GM18867 (cell line): Measurements from ENCODE around the gene MAGI2.

Experiments
- ATAC-seq: cut with Tn5 transposase; IDR thresholded peaks from one replicate; pipeline ENCODE4 v1.9.1; 2021; ENCODE audit warnings: mild to moderate bottlenecking, moderate library complexity; ENCODE audit not compliant: unreplicated experiment

The MAGI2 gene

DNA sequence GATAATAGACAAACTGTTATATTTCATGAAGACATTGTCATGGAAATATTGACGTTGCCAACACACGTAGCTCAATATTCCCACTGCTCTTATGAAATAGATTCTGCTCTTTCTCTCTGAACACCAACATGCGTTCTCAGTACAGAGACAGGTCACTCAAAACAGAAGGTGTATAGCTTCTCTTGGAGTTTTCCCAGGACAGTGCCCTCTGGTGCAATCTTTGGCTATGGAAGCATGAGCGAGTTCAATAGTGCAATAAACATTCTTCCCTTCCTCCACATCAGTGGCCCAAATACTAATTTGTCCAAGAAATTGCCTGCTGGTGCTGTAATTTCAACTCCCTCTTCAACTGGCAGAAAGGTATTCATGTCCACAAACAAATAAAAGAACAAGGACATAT, 145.3 kb downstream of the MAGI2 start:
- no peak for ATAC-seq

DNA sequence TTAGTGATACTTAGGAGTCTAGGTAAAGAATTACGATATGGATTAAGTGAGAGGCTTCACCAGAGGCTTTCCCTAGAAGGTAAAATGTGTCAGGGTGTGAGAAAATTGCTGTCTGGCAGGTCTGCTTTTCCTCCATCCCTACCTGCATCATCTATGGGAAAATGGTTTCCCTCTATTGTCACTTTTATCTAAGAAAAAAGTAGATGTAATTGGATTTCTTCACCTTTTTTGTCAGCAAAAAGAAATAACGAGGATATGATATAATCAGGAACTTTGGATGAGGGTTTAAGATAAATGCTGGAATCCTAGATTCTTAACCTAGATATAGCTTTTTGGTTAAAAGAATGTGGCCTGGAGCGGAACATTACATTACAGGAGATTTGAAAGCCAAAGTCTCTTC, 146.1 kb downstream of the MAGI2 start:
- ATAC-seq: no peak

DNA sequence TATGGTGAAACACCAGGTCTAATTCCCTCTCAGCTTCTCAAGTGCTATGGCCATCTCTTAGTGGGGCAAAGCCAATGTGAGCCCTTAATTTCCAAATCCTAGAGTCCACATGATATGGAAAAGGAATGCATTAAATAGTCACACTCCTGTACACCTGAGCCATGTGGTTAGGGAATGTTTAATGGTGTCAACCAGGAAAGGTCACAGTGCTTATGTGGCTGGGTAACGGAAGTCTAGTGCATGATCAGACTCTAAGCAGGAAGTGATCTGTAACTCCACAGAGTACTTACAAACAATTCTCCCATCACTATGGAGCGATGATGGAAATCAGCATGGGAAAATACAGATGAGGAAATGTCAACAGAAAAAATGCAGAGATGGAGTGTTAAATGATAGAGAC, 148.8 kb downstream of the MAGI2 start:
- ATAC-seq: no peak

DNA sequence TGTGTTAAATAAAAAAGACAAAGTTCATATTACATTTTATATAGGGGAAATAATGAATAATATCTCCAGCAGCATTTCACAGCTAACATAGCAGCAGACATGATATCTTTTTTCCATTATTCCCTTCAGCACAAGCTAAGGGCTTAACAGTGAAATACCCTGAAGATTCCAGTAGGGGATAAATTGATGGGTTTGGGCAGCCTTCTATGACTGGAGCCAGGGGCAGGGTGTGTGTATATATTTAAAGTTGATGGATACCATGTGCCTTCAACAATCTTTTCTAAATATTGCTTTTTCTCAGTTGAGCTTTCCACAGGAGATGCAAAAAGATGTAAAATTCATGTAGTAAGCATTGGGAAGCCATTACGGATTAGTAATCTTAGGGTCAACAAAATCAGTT, 151.2 kb downstream of the MAGI2 start:
- no peak for ATAC-seq

DNA sequence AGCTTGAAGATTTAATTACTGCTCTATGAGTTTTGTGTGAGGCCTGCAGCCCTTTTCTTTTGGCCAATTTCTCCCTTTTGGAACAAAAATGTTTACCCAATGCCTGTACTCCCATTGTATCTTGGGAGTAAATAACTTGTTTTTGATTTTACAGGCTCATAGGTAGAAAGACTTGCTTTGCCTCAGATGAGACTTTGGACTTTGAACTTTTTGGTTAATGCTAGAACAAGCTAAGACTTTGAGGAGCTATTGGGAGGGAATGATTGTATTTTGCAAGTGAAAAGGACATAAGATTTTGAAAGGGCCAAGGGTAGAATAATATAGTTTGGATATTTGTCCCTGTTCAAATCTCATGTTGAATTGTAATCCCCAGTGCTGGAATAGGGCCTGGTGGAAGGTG, 152.0 kb downstream of the MAGI2 start:
- no peak for ATAC-seq

DNA sequence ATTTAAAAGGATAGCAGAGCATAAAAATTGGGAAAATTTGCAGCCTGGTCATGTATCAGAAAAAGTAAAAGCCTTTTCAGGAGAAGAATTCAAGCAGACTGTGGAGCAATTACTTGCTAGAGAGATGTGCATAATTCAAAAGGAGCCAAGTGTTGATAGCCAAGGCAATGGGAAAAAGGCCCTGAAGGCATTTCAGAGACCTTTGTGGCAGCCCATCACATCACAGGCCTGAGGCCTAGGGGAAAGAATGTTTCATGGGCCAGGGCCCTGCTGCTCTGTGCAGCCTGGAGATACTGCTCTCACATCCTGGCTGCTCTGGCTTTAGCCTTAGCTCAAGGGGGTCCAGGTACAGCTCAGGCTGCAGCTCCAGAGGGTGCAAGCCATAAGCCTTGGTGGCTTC, 152.9 kb downstream of the MAGI2 start:
- no peak for ATAC-seq

DNA sequence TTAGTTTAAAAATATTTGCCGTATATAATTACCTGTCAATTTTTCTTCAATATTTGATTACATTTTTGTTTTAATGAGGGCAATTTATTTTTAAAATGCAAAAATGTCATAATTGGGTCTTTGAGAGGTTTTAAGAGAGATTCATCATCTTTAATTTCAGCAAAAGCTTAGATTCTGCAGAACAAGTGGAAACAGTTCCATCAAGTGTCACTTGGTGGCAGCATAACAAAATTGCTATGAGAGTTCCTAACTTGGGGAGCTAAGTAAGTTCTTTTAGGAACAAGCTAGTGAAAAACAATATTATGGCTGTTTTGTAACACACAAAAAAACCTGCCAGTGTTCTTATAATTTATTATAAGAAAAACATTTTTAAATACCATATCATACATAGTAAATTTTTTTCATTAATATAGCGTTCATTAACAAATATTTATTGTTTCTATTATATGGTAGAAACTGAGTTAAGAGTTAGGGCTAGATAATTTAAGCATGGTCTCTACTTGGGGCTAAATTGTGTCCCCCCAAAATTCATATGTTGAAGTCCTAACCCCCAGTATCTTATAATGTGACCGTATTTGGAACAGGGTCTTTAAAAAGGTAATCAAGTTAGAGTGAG, 155.2 kb downstream of the MAGI2 start:
- ATAC-seq: no peak

DNA sequence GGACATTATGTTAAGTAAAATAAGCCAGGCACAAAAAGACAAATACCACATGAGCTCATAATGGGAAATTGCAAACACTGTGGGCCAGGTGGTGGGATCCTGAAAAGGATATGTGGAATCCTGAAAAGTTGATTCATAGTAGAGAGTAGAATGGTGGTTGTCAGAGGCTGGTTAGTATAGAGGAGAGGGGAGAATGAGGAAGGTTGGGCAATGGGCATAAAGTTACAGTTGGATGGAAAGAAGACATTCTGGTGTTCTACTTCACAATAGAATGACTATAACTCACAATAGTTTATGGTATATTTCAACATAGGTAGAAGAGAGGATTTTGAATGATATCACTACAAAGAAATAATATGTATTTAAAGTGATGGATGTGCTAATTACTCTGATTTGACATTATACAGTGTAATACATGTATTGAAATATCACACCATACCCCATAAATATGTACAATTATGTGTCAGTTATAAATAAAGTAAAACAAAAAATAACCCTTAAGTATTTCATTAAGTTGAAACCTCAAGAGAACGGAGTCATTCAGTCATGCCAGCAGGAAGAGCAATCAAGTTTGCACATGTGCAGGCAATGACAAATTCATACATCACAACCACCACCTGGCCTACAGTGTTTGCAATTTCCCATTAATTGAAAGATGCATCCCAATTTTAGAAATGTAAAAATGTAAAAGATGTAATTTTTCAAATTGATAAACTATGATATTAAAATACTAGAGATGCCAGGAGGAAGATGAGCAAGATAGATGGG, 156.7 kb downstream of the MAGI2 start:
- no peak for ATAC-seq

DNA sequence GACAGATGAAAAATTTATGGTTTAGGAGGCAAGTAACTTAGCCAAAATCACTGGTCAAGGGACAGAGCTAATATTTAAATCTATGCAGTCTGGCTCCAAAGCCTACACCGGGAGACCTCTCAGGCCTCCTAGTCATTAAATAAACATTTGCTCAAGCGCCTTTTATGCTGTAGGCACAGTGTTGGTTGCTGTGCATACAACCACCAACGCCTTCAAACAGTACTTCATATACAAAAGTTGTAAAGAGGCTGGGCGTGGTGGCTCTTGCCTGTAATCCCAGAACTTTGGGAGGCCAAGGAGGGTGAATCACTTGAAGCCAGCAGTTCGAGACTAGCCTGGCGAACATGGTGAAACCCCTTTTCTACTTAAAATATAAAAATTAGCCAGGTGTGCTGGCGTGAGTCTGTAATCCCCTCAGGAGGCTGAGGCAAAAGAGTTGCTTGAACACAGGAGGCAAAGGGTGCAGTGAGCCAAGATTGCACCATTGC, 159.8 kb downstream of the MAGI2 start:
- ATAC-seq: no peak

DNA sequence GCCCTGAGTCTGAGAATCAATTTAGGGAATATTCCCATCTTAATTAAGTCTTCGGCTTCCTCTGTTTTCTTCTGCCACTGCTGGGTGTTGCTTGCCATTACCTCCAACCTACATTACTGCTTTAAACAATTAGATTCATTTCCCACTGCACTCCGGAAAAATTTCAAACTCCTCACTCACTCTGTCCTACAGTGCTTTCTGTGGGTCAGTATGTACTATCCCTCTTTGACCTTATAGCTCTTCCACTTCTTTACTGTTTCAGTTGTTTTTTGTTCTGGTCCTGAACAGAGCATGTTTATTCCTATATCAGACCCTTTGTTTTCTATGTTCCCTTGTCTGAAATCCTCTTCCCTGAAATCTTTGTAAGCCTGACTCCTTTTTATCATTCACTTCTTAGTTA, 160.6 kb downstream of the MAGI2 start:
- no peak for ATAC-seq

DNA sequence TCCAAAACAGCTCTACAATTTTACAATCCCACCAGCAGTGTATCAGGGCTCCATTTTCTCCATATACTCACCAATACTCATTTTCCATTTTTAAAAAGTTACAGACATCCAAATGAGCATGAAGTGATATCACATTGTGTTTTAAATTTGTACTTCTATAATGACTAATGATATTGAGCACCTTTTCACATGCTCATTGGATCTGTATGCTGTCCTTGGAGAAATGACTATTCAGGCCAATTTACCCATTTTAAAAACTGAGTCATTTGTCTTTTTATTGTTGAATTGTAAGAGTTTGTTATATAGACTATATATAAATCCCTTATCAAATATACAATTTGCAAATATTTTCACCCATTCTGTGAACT, 162.0 kb downstream of the MAGI2 start:
- ATAC-seq: no peak

DNA sequence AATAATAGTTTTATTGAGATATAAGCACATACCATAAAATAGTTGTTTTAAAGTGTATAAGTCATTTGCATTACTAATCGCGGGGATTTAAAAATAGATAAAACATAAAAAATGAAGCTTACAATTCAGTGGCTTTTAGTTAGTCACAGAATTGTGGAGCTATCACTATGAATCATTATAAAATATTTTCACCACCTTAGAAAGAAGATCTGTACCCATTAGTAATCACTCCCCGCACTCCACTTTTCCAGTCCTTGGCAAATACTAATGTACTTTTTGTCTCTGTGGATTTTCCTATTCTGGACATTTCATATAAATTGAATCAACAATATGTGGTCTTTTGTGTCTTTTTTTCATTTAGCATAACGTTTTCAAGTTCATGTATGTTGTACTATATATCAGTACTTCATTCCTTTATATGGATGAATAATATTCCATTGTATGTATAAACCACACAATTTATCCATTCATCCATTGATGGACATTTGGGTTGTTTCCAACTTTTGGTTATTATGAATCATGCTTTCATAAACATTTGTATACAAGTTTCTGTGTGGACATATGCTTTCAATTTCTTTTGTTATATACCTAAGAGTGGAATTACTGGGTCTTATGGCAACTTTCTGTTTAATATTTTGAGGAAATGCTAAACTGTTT, 162.5 kb downstream of the MAGI2 start:
- no peak for ATAC-seq

DNA sequence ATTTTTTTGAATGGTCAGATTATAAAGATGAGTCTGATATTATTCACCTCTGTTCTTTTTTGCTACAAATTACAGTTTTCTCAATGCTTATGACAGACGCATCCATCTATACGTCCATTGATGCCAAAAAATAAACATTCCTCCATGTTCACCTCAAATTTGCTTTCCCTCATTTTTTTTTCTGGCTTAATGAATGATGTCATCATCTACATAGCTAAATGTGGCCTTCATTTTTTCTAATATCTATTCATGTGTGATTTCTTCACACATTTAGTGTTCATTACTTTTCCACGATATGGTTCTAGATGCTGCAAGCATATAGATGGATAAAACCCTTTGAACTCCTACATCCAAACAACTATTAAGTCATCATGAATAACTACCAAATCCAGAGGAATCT, 163.1 kb downstream of the MAGI2 start:
- ATAC-seq: no peak

DNA sequence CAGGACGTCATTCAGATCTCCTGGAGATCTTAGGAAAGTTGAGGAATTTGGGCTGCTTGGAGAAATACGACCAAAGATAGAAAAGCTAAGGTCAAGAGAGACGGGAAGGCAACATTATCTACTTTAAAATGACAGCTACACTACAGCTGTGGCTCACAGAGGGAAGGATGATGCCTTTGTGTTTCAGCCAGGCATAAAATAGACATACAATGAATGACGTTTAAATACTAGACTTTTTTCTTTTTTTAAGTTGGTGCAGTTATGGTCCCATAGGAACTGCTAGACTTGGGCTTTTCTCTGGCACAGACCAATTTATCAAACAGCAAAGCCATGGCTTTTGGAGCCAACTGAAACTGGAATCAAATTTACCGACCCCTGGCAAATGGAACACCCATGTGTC, 164.8 kb downstream of the MAGI2 start:
- no peak for ATAC-seq

DNA sequence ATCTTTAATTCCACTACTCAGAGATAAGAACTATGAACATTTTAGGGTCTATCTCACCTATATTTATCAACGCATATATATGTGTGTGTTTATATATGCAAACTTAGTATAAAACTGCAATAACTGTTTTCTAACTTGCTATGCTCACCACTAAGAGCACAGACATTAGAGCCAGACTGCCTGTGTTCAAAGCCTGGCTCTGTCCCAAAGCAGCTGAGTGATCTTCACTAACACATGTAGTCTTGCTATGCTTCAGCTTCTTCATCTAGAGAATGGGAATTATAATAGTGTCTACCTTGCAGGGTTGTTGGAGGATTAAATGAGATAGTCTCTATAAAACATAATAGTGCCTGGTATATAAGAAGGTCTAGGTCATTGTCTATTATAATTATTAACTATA, 165.5 kb downstream of the MAGI2 start:
- ATAC-seq: no peak

DNA sequence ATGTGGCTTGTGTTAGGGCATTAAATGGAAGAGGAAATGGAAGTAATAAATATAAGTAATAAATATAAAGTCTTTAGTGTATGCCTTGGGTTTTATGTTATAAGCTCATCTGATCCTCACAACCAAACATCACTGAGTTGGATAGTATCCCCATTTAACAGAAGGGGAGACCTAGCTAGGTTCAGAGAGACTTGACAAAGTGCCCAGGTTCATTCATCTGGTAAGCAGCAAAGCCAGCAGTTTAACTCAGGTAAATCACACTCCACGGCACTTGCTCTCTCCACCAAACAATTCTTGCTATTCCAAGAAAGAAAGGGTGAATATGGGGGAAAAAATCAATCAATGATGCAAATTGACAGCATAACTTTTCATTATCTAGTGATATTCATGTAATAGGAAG, 167.3 kb downstream of the MAGI2 start:
- ATAC-seq: no peak

DNA sequence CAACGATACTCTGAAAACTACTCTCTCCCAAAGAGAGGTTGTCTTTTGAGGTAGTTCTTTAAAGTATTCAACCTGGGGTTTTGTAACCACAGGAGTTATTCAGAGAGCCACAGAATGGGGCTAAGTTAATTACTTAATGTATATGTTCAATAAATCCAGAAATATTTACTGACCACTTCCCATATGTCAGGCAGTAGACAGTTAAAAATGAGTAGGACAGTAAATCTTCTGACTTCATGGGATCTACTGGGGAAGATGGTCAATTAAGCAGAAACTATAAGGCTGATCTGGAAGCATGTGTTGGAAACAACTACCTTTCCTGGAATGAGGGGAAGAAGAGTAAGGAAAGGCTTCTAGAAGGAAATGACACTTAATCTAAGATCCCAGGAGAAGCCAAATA, 167.7 kb downstream of the MAGI2 start:
- ATAC-seq: no peak

DNA sequence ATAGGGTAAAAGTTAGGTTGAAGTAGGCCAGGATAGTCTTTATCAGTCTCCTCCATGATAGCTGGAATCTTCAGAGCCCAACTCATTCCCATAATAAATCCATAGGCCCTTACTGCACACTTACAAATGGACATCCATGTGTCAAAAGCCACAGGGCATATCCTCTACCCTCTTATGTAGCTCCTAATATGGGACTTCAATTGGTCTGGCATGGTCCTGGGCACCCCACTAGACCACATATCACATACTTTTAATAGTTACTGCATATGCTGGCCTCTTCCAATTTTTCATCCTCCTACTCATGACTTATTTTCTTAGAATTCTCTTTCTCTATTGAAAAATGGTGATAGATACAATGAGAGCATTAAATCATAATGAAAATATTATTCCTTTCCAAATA, 169.3 kb downstream of the MAGI2 start:
- ATAC-seq: no peak

DNA sequence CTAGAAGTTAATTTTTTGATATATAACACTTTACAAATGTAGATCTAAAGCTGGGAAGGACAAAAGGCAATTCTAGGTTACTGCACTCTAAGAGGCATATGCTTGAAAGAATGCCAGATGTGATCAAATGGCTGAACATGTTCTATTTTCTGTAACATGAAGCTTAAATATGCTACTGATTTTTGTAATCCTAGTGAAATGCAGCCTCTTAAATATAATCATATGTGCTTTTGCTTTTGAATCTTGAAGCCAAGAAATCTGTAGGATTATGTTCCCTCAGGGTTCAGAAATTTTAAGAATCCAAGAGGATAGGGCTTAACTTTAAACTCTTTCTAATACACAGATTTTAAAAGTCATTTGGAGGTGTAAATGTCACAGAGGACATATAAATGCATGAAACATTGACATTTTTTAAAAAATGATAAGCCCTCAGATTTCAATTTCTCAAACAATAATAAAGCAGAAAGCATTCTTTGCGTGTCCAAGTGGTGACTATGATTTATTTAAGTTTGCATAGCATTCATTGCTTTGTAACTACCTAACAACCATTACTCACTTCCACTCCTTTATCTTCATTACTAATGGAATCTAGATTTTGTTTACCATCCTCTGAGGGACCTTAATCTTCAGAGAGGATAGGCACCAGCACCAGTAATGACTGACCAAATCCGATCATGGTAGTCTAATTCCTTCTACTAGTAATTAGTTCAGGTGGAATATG, 170.4 kb downstream of the MAGI2 start:
- ATAC-seq: no peak

DNA sequence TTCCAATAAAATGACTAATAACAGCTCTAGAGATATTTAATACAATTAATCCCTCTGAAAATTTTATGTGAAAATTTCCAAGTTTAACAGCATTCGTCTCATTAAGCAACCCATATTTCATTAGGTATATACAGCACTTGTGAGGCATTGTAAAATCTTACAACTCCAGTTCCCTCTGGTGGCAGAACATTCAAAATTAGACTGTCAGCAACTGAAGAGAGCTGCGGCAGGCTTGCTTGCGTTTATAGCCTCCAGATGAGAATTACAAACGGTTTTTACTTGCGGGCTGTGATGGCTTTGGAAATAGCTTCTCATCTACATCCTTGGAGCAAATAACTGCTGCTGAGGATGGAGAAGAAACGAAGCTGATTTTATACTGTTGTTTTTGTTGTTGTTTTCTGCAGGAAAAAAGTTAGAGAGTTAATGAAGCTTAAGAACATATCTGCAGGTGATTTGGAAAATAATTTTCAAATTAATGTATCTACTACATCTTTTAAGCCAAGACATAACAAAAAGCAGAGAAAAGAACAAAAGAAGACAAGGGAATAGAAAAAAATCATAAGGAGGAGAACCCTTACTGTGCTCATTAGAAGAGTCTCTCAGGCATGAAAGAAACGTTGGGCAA, 171.3 kb downstream of the MAGI2 start:
- no peak for ATAC-seq

DNA sequence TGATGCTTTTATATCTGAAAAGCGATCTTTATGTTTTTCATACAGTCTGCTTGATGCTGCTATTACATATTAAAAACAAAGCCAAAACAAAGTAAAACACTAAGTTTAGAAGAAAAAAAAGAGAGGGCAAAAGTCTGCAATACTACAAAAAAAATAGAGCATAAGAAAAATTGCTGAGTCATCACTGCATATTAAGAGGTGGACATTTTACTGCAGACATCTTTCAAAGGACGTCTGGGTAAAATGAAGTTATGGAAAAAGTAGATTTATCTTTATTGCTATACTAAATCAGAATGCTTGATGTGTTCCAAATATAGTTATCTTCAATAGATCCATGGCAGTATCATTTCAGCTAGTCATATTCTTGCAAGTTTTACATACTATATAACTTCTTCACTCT, 172.0 kb downstream of the MAGI2 start:
- no peak for ATAC-seq
